ENCODE measurements around the gene LIMK1.
A peak's percentile ranks its signal among the peaks of the same experiment; 100 is the strongest.

The LIMK1 gene

DNA sequence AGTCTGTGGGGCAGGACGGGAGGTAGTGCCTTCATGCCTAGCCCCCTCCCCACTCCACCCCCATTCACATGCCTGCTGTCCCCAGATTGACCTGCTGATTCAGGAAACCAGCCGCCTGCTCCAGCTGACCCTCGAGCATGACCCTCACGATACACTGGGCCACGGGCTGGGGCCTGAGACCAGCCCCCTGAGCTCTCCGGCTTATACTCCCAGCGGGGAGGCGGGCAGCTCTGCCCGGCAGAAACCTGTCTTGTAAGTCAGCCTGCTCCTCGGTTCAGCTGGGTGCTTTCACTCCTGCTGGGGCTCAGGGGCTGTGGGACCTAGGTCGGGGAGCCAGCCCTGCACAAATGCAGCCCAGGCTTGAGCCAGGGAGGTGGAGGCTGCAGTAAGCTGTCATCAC, 22.4 kb downstream of the LIMK1 start:
- Histone ChIP-seq H3K27me3 (ENCODE audit: insufficient read depth, low read length) (no peaks in the 10 kb centered on the region), H3K9me2 (ENCODE audit: low read depth, low read length) (no peaks in the 10 kb centered on the region), H3K27ac (ENCODE audit: low read depth, low read length, poor library complexity, severe bottlenecking) (no peak overlapping the region), H3K4me3 (ENCODE audit: low read depth, low read length, poor library complexity, severe bottlenecking) (no peak overlapping the region), H3K79me2 (ENCODE audit: insufficient read depth, low read length) (no peaks in the 10 kb centered on the region), H3F3A (ENCODE audit: insufficient read depth, low read length) (no peaks in the 10 kb centered on the region), H3K9ac (ENCODE audit: low read length) (no peak overlapping the region), H3K9me3 (ENCODE audit: low read length) (no peaks in the 10 kb centered on the region), H2AFZ (ENCODE audit: low read length) (no peak overlapping the region), H3K36me3 (ENCODE audit: insufficient read depth, low read length) (peaks cover 64% of the 10 kb centered on the region), H3K4me1 (ENCODE audit: insufficient read depth, low read length, severe bottlenecking) (peaks cover 13% of the 10 kb centered on the region), H4K20me1 (ENCODE audit: insufficient read depth, low read length) (no peaks in the 10 kb centered on the region), H3K4me2 (ENCODE audit: low read length) (no peak overlapping the region)
- no peak for TF ChIP-seq EZH2 (IDR thresholded peaks at IDR 0.05; ENCODE audit: borderline replicate concordance, low read length)
- TF ChIP-seq, protein P1, sequence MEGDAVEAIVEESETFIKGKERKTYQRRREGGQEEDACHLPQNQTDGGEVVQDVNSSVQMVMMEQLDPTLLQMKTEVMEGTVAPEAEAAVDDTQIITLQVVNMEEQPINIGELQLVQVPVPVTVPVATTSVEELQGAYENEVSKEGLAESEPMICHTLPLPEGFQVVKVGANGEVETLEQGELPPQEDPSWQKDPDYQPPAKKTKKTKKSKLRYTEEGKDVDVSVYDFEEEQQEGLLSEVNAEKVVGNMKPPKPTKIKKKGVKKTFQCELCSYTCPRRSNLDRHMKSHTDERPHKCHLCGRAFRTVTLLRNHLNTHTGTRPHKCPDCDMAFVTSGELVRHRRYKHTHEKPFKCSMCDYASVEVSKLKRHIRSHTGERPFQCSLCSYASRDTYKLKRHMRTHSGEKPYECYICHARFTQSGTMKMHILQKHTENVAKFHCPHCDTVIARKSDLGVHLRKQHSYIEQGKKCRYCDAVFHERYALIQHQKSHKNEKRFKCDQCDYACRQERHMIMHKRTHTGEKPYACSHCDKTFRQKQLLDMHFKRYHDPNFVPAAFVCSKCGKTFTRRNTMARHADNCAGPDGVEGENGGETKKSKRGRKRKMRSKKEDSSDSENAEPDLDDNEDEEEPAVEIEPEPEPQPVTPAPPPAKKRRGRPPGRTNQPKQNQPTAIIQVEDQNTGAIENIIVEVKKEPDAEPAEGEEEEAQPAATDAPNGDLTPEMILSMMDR (IDR thresholded peaks at IDR 0.05; ENCODE audit: low read length), result no peak

DNA sequence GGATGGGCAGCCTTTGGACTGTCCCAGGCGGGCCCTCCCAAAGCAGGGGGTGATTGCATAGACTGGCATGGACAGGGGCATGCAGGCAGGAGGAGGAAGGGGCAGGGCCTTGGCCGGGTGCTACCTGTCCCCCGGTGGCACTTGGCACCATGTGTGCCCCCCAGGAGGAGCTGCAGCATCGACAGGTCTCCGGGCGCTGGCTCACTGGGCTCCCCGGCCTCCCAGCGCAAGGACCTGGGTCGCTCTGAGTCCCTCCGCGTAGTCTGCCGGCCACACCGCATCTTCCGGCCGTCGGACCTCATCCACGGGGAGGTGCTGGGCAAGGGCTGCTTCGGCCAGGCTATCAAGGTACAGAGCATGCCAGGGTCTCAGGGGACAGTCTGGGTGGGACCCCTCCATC, 23.2 kb downstream of the LIMK1 start:
- no peaks in the 10 kb centered on the region for H3K27me3 ChIP-seq (ENCODE audit: insufficient read depth, low read length)
- no peak overlapping the region for H3K4me3 ChIP-seq (ENCODE audit: low read depth, low read length, poor library complexity, severe bottlenecking)
- H4K20me1 ChIP-seq (ENCODE audit: insufficient read depth, low read length), result no peaks in the 10 kb centered on the region
- no peak overlapping the region for H3K4me2 ChIP-seq (ENCODE audit: low read length)
- H3K9me2 ChIP-seq (ENCODE audit: low read depth, low read length), result no peaks in the 10 kb centered on the region
- no peaks in the 10 kb centered on the region for H3K79me2 ChIP-seq (ENCODE audit: insufficient read depth, low read length)
- H3K27ac ChIP-seq (ENCODE audit: low read depth, low read length, poor library complexity, severe bottlenecking), result no peak overlapping the region
- no peaks in the 10 kb centered on the region for H3K9me3 ChIP-seq (ENCODE audit: low read length)
- peaks cover 4% of the 10 kb centered on the region for H3K4me1 ChIP-seq (ENCODE audit: insufficient read depth, low read length, severe bottlenecking)
- no peak overlapping the region for H2AFZ ChIP-seq (ENCODE audit: low read length)
- H3F3A ChIP-seq (ENCODE audit: insufficient read depth, low read length), result no peaks in the 10 kb centered on the region
- no peak overlapping the region for H3K9ac ChIP-seq (ENCODE audit: low read length)
- TF ChIP-seq EZH2 (IDR thresholded peaks at IDR 0.05; ENCODE audit: borderline replicate concordance, low read length), result no peak
- TF ChIP-seq, protein P1 (IDR thresholded peaks at IDR 0.05; ENCODE audit: low read length), result no peak
- H3K36me3 ChIP-seq (ENCODE audit: insufficient read depth, low read length), result peaks cover 71% of the 10 kb centered on the region

DNA sequence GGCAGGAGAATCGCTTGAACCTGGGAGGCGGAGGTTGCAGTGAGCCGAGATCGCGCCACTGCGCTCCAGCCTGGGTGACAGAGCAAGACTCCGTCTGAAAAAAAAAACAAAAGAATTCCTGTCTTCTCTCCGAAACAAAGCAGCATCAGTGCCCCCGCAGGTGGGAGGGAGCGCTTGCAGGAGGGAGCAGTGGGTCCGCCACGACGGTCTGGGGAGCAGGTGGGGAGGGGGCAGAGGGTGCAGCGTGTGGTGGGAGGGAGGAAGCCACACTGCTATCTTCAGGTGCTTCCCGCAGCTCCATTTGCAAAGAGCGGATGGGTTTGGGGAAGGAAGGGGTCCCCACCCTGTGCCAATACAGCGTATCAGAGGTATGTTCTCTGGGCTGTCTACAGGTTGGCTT, 31.7 kb downstream of the LIMK1 start:
- no peaks in the 10 kb centered on the region for H3K9me2 ChIP-seq (ENCODE audit: low read depth, low read length)
- no peaks in the 10 kb centered on the region for H4K20me1 ChIP-seq (ENCODE audit: insufficient read depth, low read length)
- H3K27ac ChIP-seq (ENCODE audit: low read depth, low read length, poor library complexity, severe bottlenecking), result no peak overlapping the region
- H3K4me2 ChIP-seq (ENCODE audit: low read length), result no peak overlapping the region
- H3K9me3 ChIP-seq (ENCODE audit: low read length), result no peaks in the 10 kb centered on the region
- TF ChIP-seq, protein P1 (IDR thresholded peaks at IDR 0.05; ENCODE audit: low read length), result peak; percentile 12; the same call in 1 of the 2 replicates
- TF ChIP-seq EZH2 (IDR thresholded peaks at IDR 0.05; ENCODE audit: borderline replicate concordance, low read length), result no peak
- H3K4me3 ChIP-seq (ENCODE audit: low read depth, low read length, poor library complexity, severe bottlenecking), result no peak overlapping the region
- H3K79me2 ChIP-seq (ENCODE audit: insufficient read depth, low read length), result no peaks in the 10 kb centered on the region
- H2AFZ ChIP-seq (ENCODE audit: low read length), result no peak overlapping the region
- H3F3A ChIP-seq (ENCODE audit: insufficient read depth, low read length), result no peaks in the 10 kb centered on the region
- H3K9ac ChIP-seq (ENCODE audit: low read length), result no peak overlapping the region
- no peaks in the 10 kb centered on the region for H3K27me3 ChIP-seq (ENCODE audit: insufficient read depth, low read length)
- H3K4me1 ChIP-seq (ENCODE audit: insufficient read depth, low read length, severe bottlenecking), result no peaks in the 10 kb centered on the region
- peaks cover 59% of the 10 kb centered on the region for H3K36me3 ChIP-seq (ENCODE audit: insufficient read depth, low read length)
